Astrocyte of the spinal cord (primary cell): Measurements from ENCODE around the gene GLRB.
"Not testable (repeated sequence)": the region's sequence is repeated elsewhere in the genome, so short reads cannot be mapped to it uniquely, and the experiment has no call there.

Experiments
- DNase-seq: peaks from one replicate; pipeline ENCODE4 v3.0.0; 2011; ENCODE audit warnings: low read depth, low spot score
- H3K4me3 ChIP-seq: 2 replicates; pipeline ENCODE4 v1.5.1; 2011; ENCODE audit warnings: low read depth, mild to moderate bottlenecking, low read length, moderate library complexity
- CTCF ChIP-seq: IDR thresholded peaks from 2 replicates; pipeline ENCODE4 v1.5.1; 2012; ENCODE audit warnings: low read depth, mild to moderate bottlenecking, low read length, inconsistent platforms
- in situ Hi-C: cut with HindIII; loops from 2 replicates; pipeline ENCODE4 v1.10.0; 2017; ENCODE audit warnings: low sequenced_read_pairs

GLRB gene

DNA sequence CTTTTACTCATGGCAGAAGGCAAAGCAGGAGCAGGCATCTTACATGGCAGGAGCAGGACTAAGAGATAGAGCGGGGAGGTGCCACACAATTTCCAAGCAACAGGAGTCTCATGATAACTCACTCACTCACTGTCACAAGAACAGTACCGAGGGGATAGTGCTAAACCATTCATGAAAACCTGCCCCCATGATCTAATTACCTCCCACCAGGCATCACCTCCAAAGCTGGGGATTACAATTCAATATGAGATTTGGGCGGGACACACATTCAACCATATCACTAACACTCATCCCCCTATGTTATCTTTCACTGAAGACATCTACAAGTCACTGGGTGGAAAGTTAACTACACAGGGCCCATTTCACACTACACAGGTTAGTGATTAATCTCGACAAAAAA is 25.4 kb upstream of the GLRB start:
- DNase-seq, result no peak
- no peak for TF ChIP-seq CTCF
- in situ Hi-C loops, result no loop called here
- H3K4me3 ChIP-seq, result no peak overlapping the region

- no peak for DNase-seq
- in situ Hi-C loops, result no loop called here
- no peak overlapping the region for H3K4me3 ChIP-seq
- TF ChIP-seq CTCF, result no peak
Observed at GRCh38 chr4:157052429-157053040, 23.4 kb upstream of the GLRB start.

- in situ Hi-C loops, result no loop called here
- no peak for TF ChIP-seq CTCF
- no peak for DNase-seq
- H3K4me3 ChIP-seq, result no peak overlapping the region
Observed at GRCh38 chr4:157057218-157057617, 18.7 kb upstream of the GLRB start.

GRCh38 chr4:157058899-157059298 is 17.1 kb upstream of the GLRB start:
- not testable (repeated sequence) for DNase-seq

GRCh38 chr4:157072002-157072401 is 3.9 kb upstream of the GLRB start:
- TF ChIP-seq CTCF, result no peak
- in situ Hi-C loops, result no loop called here
- DNase-seq, result peak; percentile 23
- H3K4me3 ChIP-seq, result no peak overlapping the region

More at GRCh38 chr4:157058899-157059298, 17.1 kb upstream of the GLRB start:
- H3K4me3 ChIP-seq, in situ Hi-C loops: not testable (repeated sequence)

GRCh38 chr4:157075401-157075800 is 549 bp upstream of the GLRB start:
- H3K4me3 ChIP-seq, result peak overlapping the region; percentile 66
- in situ Hi-C loops, result no loop called here
- no peak for DNase-seq
- TF ChIP-seq CTCF, result no peak

DNA sequence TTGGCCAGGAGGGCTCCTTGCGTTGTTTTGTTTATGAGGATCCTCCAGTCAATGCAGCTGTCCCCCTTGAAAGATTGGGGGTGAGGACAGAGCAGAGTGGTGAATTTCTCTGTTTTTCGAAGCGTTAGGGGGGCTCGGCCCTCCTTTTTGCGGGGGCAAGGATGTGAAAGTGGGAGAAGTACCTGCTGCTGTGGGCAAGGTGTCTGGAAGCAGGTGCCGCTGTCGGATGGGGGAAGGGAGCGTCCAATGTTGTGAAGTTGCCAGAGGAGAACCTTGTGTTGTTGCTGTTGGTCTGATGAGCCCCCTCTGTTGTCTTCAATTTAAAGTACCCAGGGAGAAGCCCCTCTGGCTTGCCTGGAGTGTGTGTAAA is 613 bp downstream of the GLRB start:
- peak overlapping the region; percentile 66 for H3K4me3 ChIP-seq
- no peak for TF ChIP-seq CTCF
- in situ Hi-C loops, result no loop called here
- DNase-seq, result no peak
